Renal pelvis (tissue), 4 donors: Measurements from ENCODE around the gene FAM76A. TPM values are rescaled to one million over a fixed set of nuclear protein-coding genes. Genes with fewer than 3 reads are reported as not detected.

Source experiments
- DNase-seq: peaks from one replicate; pipeline ENCODE4 v3.0.0-alpha.2; 2013
- polyA plus RNA-seq, 3 donors: library from polyadenylated mRNA; unstranded; fragments of 120-200 nt; gene quantifications; one replicate each; pipeline ENCODE4 v1.2.1, GENCODE V29; 2013; ENCODE audit not compliant: insufficient read length in 3 of 3

FAM76A gene
- polyA plus RNA-seq, 3 donors = 10.8 to 18.4 (median 15.7) TPM

DNA sequence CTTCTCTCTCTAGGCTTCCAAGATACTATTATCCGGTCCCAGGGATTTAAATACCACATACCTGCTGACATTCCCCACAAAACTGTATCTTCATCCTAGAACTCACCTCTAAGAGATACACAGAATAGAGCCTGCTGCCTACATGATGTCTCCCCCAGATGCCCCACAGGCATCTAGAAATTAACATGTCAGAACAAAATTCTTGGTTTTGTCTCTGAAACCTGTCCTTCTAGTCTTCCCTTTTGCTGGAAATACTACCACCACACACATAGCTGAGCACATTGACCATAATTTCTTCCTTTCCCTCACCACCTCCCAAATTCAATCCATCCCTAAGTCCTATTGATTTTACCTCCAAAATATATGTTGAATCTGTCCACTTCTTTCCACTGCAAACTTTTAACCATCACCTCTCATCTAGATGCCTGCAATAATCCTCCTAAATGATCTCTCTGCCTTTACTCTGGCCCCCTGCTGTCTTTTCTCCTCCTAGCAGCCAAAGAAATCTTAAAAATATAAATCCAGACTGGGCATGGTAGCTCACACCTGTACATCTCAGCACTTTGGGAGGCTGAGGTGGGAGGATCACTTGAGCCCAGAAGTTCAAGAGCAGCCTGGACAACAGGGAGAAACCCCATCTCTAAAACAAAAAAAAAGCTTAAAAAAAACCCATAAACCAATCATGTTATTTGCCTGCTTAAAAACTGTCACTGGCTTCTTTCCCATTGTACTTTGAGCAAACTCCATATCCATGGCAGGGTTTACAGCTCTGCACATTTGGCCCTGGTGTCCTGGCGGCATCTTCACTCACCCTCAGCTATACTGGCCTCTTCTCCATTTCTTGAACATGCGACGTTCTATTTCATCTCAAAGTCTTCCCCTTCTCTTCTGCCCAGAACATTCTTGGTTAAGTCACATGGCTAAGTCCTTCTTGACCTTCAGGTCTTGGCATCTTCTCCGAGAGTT, 6.2 kb upstream of the FAM76A start:
- no peak for DNase-seq

- DNase-seq = peak; percentile 31
These were observed 794 bp upstream of the FAM76A start for GRCh38 chr1:27724961-27725373.

GRCh38 chr1:27726173-27727044, 648 bp downstream of the FAM76A start:
- DNase-seq = peak; percentile 61

DNA sequence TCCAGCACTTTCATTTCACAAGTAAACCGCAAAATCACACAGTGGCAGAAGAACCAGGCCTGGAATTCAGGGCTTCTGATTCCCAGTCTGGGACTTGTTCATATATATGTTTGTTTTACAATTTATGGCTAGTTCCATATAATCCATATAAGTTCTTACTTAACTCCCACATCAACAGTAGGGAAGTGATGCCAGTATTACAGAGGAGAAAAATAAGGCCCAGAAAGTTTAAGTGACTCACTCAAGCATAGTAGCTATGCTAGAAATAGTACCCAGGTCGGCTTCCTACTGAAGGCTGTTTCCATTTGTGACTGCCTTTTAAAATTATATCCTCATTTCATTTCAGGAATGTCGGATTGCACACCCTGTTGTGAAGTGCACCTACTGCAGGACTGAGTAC, 1.4 kb downstream of the FAM76A start:
- no peak for DNase-seq

DNA sequence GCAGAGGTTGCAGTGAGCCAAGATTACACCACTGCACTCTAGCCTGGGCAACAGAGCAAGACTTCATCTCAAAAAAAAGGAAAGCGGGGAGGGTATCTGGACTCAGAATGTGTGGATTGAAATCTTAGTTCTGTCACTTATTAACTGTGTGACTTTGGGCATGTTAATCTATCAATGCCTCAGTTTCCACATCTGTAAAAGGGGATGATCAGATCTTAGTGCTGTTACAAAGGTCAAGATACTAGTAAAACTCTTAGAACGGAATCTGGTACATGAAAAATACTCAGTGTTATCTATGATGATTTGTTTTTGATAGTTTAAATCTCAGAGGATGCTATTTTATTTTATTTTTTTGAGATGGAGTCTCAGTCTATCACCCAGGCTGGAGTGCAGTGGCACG, 10.5 kb downstream of the FAM76A start:
- DNase-seq = no peak

GRCh38 chr1:27741121-27741520, 15.4 kb downstream of the FAM76A start:
- DNase-seq = no peak

DNA sequence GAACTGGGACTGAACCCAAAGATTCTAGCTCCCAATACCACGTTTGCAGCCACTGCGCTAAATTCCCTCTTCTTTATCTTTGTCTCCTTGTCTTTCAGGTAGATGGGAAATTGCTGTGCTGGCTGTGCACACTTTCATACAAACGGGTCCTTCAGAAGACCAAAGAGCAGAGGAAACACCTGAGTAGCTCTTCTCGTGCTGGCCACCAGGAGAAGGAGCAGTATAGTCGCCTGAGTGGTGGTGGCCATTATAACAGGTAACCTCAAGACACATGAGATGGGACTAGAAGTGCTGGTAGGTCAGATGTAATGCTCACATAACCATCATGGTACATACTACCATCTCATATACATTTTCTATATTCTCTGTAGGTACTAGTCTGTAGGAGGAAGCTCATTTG, 18.8 kb downstream of the FAM76A start:
- DNase-seq = no peak

DNA sequence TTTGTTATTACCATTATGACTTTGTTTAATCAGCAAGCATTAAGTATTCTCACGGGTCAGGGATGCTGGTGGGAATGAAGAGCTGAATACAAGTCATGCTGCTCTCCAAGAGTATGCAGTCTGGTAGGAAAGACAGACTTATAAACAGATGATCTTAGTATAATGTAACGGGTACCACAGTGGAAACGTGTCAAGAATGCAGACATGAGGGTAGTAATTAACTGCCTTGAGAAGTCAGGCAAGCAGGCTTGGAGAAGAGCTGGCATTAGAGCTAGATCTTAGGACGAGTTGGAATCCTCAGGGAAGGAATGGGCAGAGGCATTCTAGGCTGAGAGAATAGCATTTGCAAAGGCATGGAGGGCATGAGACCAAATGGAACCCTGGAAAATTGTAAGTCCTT, 19.7 kb downstream of the FAM76A start:
- no peak for DNase-seq

DNA sequence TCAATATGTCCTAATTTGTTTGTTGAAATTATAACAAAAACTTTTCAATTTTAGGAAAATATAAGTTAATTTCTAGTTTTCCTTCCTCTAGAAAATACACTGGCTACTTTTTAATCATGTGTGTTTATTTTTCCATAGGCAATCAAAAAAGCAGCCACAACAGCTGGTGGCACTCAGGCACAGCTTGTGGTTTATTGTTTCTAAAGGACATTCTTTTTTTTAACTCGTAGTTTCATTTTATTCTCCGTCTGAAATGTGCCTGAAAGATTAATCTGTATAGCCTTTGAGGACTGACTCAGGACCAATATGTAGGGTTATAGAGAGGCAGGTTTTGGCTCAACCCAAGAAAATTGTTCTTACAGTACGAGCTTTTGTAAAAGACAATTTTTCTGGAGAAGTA, 26.6 kb downstream of the FAM76A start:
- peak; percentile 64 for DNase-seq

GRCh38 chr1:27755286-27755685, 29.5 kb downstream of the FAM76A start:
- no peak for DNase-seq

GRCh38 chr1:27755865-27756264, 30.1 kb downstream of the FAM76A start:
- DNase-seq = no peak

GRCh38 chr1:27759236-27759635, 33.5 kb downstream of the FAM76A start:
- no peak for DNase-seq

DNA sequence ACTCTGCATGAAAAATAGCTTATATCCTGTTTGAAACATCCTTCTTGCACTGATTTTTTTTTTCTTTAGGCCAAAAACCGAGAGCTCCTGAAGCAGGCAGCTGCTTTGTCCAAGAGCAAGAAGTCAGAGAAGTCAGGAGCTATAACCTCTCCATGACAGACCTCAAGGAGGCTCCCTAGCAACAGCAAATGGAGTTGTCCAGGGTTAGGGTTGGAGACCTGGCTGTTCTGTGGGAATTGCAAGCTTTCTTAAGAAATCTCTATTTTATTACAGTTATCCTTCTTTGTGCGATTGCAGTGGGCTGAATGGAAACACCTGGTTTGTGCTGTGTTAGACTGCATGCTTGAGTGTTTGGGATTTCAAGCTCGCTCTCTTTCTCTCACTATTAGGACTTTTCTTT, 34.7 kb downstream of the FAM76A start:
- DNase-seq = no peak

GRCh38 chr1:27762033-27762432, 36.3 kb downstream of the FAM76A start:
- no peak for DNase-seq

DNA sequence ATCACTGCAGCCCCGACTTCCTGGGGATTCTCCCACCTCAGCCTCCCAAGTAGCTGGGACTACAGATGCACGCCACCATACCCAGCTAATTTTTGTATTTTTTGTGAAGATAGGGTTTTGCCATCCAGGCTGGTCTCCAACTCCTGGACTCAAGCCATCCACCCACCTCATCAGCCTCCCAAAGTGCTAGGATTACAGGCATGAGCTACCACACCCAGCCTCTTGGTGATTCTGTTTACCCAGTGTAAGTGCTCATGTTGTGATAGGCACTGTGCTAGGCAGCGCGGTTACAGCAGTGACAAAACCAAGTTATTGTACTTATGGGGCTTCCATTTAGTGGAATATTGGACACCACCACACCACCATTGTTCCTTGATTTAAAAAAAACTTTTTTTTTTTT, 37.6 kb downstream of the FAM76A start:
- DNase-seq = no peak

DNA sequence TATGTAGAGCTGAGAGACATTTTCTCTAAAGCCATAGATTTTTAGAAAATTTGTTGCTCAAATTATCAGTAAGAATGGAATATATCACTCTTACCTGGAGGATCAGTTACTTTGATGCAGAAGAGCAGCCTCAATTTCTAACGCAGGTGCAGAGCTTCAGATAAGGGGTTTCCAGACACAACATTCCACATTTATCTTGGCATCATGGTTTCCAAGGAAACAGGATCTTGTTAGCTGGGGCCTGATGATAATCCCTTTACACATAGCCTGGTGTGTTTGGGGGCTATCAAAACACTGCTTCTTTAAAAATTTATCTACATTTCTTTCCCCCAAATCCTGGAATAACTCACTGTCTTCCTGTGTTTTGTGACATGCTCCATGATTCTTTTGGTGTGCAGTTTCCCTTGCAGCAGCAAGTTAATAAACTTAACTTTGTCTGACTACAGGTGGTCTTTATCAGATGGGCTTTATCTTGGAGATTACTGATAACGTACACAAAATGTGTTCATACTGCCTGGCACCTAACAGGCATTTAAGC, 44.6 kb downstream of the FAM76A start:
- no peak for DNase-seq

DNA sequence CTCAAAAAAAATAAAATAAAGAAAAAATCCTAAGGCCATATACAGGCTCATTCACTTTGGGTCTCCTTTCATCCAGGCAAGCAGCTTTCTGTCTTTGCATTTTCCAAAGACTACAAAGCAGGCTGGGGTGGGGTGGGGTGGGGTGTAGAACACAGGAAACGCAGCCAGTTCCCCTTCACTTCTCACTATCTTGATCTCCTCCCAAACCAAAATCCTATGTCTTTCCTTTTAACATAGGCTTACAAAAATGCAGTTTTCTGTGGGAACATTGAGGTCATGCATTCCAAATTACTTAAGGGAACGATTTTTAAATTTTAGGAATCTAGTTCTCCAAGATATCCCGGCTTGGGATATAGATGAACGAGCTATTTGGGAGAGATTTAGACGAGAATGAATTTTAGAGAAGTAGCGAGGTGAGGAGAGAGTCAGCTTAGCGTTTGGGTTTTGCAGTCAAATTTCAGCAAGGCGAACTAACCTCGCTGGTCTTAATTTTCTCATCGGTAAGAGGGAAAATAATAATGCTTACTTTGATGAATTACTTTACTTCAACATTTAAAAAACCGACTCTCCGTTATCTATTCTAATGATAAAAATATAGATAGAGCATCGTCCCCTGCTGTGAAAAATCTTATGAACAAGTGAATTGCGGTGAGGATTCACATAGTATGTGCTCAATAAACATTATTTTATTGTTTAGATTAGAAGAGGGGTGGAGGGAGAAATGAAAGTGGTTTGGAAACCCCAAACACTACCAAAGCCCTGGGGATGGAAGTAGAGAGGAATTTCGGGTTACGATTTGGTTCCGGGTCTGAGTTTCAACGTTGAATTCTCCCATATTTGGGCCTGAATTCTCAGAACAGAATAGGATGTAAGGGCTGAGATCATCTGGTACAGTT, 46.5 kb downstream of the FAM76A start:
- DNase-seq = no peak

DNA sequence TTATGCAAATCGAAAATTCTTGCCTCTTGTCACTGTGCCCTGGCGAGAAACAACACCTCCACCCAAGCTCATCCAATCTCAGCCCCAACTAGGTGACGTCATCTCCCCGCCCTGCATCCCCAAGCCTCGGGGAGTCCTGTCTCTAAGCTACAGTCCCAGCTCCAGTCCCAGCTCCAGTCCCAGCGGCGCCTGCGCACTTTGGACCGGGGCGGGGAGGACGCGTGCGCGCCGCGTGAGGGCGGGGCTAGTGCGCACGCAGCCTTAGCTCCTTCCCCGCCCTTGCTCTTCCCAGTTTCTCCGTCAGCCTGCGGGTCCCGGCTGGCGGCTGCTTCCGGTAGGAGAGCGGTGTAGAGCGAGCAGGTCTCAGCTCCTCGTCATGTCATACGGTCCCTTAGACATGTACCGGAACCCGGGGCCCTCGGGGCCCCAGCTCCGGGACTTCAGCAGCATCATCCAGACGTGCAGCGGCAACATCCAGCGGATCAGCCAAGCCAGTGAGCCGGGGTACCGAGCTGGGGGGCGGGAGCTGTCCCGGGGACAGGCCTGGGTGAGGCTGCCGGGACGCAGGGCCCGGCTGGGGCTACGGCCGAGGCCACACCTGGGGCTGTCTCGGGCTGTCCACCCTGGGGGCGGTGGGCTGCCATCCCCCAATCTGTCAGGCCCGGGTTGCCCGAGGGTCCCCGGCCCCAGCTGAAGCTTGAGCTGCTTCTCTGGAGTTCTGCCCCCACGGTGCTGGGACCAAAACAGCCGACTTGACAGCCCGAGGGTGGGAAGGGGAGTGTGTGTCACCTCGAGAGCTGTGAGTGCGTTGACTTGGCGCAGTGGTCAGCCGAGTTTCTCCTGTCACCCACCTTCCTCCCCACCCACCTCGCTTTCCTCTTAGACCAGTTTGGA, 47.4 kb downstream of the FAM76A start, which contains the start of gene STX12:
Gene STX12 (plus strand): TSS at position 288 of the 894 bp plus-strand sequence. CDS start 89 bp downstream, at position 377.
- peak; percentile 99 for DNase-seq

GRCh38 chr1:27773826-27774445, 48.2 kb downstream of the FAM76A start:
- no peak for DNase-seq

GRCh38 chr1:27774654-27775053, 48.9 kb downstream of the FAM76A start:
- no peak for DNase-seq
